Gastroesophageal sphincter (tissue), 4 donors: ENCODE data around the gene OTULINL. TPM values are rescaled to one million over a fixed set of nuclear protein-coding genes. Genes with fewer than 3 reads are reported as not detected.

Experiments
- ATAC-seq: fragments of 150-250 bp; one replicate; pipeline ENCODE4 v1.9.1; 2016; ENCODE audit warnings: mild to moderate bottlenecking, moderate library complexity
- H3K27ac ChIP-seq, 4 donors: fragments of 200-600 bp; sonication (generic) in 3 of 4; 1 replicate in 3 of 4; 2 replicates in 1 of 4; pipeline ENCODE4 v1.5.1; 2016 to 2019
- H3K27me3 ChIP-seq: fragments of 200-600 bp; sonication (generic); one replicate; pipeline ENCODE4 v1.5.1; 2019
- H3K36me3 ChIP-seq, 2 donors: fragments of 200-600 bp; sonication (generic); one replicate each; pipeline ENCODE4 v1.5.1; 2019; ENCODE audit warnings: control low read depth in 1 of 2
- H3K4me1 ChIP-seq, 3 donors: fragments of 200-600 bp; sonication (generic); 1 replicate in 2 of 3; 2 replicates in 1 of 3; pipeline ENCODE4 v1.5.1; 2016 to 2019; ENCODE audit warnings: control low read depth in 2 of 3
- H3K4me3 ChIP-seq, 2 donors: fragments of 200-600 bp; sonication (generic); one replicate each; pipeline ENCODE4 v1.5.1; 2019; ENCODE audit warnings: mild to moderate bottlenecking in 1 of 2, moderate library complexity in 1 of 2
- H3K9me3 ChIP-seq, 3 donors: fragments of 200-600 bp; sonication (generic); one replicate each; pipeline ENCODE4 v1.5.1; 2017 to 2019; ENCODE audit warnings: control low read depth in 2 of 3
- EP300 ChIP-seq: sonication (generic); formaldehyde crosslinking; IDR thresholded peaks from one replicate; pipeline ENCODE4 v1.6.1; 2017; ENCODE audit warnings: antibody characterized with exemption, mild to moderate bottlenecking
- POLR2A ChIP-seq, 2 donors: fragments of 450-650 bp; IDR thresholded peaks; one replicate each; pipeline ENCODE4 v1.6.1; 2017; ENCODE audit warnings: antibody characterized with exemption in 2 of 2, mild to moderate bottlenecking in 2 of 2, moderate library complexity in 1 of 2
- POLR2AphosphoS5 ChIP-seq: sonication (generic); formaldehyde crosslinking; IDR thresholded peaks from one replicate; pipeline ENCODE4 v1.6.1; 2017; ENCODE audit warnings: antibody characterized with exemption
- WGBS, 2 donors: methylation state at CpG; one replicate each; pipeline ENCODE4 v1.1.5; 2018; ENCODE audit warnings: low coverage in 1 of 2; 5-methylcytosine and 5-hydroxymethylcytosine counted together
- total RNA-seq, 4 donors: library from RNA; depleted of rRNA; stranded (reverse); fragments of >200 nt; gene quantifications; one replicate each; pipeline ENCODE4 v1.1.0, GENCODE V29; 2016
- TF ChIP-seq, protein P1 (sequence below), 4 experiments: fragments of 200-600 bp in 2 of 4; fragments of 450-650 bp in 2 of 4; sonication (generic) in 1 of 4; IDR thresholded peaks; one replicate each; pipeline ENCODE4 v1.5.1; 2017 to 2019; ENCODE audit warnings: antibody characterized with exemption in 4 of 4, mild to moderate bottlenecking in 2 of 4, moderate library complexity in 2 of 4

OTULINL gene
- 10 to 100 TPM in 1 of 4 donors, 1 to 10 TPM in 3; 1.4 to 11.3 (median 5.1) TPM for total RNA-seq

DNA sequence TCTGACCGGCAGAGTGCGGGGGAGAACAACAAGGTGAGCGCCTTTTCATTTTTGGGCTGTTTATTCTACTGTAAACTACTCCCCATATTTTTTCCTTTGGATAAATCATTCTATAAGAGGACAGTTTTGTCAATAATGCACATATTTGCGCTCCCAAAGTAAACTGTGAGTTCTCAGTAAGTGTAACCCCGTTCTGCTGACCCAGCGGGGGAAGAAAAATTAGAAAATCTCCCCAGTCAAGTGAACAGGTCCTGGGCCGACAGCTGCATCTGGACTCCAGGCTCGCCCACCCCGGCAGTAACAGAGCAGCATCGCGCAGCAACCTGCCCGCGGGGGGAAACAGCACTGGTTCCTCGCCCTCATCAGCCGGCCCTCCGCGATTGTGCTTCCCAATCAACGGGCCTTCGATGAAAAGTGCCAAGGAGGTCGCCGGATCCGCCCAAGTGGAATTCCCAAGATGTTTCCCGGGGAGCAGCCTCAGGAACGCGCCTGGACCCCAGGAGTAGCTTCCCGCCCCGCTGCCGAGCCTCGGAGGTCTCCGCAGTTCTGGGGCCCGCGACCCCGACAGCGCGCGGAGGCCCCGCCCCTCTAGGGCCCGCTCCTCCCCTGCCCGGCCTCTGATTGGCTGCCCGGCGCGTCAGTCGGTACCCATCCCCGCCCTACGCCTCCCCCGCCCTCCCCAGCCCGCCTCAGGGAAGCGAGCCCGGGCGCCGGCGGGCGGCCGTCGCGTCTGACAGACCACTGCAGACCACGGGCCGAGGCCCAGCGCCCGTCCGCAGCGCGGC is at the start of gene OTULINL:
Gene OTULINL, plus strand, starts transcription at position 687 of the 785 bp plus-strand sequence. CDS start 103 bp downstream, outside the sequence.
- H3K27ac ChIP-seq: peak within 1 kb of the TSS in 3 of 4 donors; percentile 49 to 77 (median 60)
- H3K36me3 ChIP-seq: no peaks in the 10 kb centered on the region
- H3K4me3 ChIP-seq: peak within 1 kb of the TSS; percentile 45 to 85
- peaks cover 58% of the 10 kb centered on the region for H3K27me3 ChIP-seq
- no peak for TF ChIP-seq POLR2A (IDR thresholded peaks at IDR 0.05)
- TF ChIP-seq POLR2AphosphoS5: no peak
- TF ChIP-seq, protein P1, sequence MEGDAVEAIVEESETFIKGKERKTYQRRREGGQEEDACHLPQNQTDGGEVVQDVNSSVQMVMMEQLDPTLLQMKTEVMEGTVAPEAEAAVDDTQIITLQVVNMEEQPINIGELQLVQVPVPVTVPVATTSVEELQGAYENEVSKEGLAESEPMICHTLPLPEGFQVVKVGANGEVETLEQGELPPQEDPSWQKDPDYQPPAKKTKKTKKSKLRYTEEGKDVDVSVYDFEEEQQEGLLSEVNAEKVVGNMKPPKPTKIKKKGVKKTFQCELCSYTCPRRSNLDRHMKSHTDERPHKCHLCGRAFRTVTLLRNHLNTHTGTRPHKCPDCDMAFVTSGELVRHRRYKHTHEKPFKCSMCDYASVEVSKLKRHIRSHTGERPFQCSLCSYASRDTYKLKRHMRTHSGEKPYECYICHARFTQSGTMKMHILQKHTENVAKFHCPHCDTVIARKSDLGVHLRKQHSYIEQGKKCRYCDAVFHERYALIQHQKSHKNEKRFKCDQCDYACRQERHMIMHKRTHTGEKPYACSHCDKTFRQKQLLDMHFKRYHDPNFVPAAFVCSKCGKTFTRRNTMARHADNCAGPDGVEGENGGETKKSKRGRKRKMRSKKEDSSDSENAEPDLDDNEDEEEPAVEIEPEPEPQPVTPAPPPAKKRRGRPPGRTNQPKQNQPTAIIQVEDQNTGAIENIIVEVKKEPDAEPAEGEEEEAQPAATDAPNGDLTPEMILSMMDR (IDR thresholded peaks at IDR 0.05): no peak
- no peak for TF ChIP-seq EP300
- peaks cover 0 to 27% (median 0%) of the 10 kb centered on the region in 3 donors for H3K4me1 ChIP-seq
- no peaks in the 10 kb centered on the region for H3K9me3 ChIP-seq
- 37 to 83% methylated on average over 3 of the region's 63 CpGs for WGBS, 2 donors
- ATAC-seq: peak; percentile 94

DNA sequence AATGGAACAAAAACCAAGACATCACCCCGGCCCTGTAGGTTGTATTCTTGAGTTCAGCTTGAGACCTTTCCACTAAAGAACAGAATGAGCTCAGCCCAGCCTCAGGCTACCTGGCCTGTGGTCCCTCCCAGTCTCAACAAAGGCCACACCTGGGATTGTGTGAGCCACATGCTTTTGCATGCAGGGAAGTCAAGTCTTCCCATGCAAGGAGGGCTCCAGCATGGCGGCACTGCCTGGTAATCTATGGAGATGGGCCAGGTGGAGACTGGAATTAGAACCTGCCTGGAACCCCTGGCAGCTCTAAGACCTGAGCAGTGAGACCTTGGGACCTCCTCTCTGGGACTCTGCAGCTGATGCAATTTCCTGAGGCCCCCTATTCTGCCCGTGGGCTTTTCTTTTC is 49.4 kb upstream of the OTULINL start:
- Histone ChIP-seq H3K27me3 (no peaks in the 10 kb centered on the region), H3K4me1 (no peaks in the 10 kb centered on the region), H3K4me3 (no peak overlapping the region), H3K9me3 (peaks cover 0 to 3% (median 0%) of the 10 kb centered on the region in 3 donors), H3K36me3 (no peaks in the 10 kb centered on the region), H3K27ac (no peak overlapping the region)
- ATAC-seq: no peak
- TF ChIP-seq, protein P1 (IDR thresholded peaks at IDR 0.05): no peak
- TF ChIP-seq POLR2A (IDR thresholded peaks at IDR 0.05): no peak
- no peak for TF ChIP-seq POLR2AphosphoS5
- TF ChIP-seq EP300: no peak
- WGBS, 2 donors: 62% methylated on average over 2 of the region's 3 CpGs; no CpG with 5 or more reads in 1 of the 2 donors

DNA sequence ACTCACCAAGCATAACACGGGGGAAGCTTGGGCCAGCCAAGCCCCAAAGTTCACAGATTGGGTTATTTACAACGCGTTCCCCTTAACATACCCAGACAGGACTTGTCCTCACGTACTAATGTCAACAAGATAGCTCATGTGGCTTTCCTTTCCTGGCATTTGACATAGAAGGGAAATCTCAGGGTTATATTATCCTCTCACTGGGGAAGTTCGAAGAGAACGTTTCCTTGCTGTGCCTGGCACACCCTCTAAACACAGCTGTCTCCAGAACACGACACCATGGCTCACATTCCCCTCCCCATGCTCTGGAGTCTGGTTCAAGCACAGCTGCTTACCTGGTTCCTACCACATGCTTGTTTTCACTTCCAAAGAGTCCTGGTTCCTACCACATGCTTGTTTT is 46.8 kb upstream of the OTULINL start:
- H3K4me1 ChIP-seq: no peaks in the 10 kb centered on the region
- no peak overlapping the region for H3K4me3 ChIP-seq
- no peak for TF ChIP-seq POLR2AphosphoS5
- no peak for TF ChIP-seq POLR2A (IDR thresholded peaks at IDR 0.05)
- TF ChIP-seq, protein P1 (IDR thresholded peaks at IDR 0.05): no peak
- TF ChIP-seq EP300: no peak
- WGBS, 2 donors: 15 to 31% methylated on average over 3 to 7 of the region's 7 CpGs
- no peak overlapping the region for H3K27ac ChIP-seq
- H3K36me3 ChIP-seq: no peaks in the 10 kb centered on the region
- ATAC-seq: no peak
- peaks cover 0 to 6% (median 0%) of the 10 kb centered on the region in 3 donors for H3K9me3 ChIP-seq
- no peaks in the 10 kb centered on the region for H3K27me3 ChIP-seq

DNA sequence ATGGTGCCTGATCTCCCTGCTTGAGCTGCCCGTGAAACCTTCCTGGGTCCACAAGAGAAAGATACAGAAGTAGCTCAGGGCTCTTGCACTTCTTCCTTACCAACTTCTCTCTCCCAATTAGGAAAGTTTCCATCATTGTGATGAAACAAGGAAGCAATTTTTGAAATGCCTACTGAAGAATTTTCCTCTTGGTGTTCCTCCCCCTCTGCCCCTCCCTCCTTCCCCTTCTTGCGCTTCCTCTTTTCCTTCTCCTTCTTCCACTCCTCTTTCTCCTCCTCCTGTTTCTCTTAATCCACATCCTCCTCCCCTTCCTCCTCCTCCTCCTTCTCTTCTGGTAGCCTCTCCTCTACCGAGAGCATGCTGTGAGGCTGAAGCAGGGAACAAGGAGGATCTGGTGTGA is 36.3 kb upstream of the OTULINL start:
- peak; percentile 25 for ATAC-seq
- WGBS, 2 donors: 61% methylated on average over 2 of the region's 3 CpGs; no CpG with 5 or more reads in 1 of the 2 donors
- no peaks in the 10 kb centered on the region for H3K4me1 ChIP-seq
- H3K9me3 ChIP-seq: peaks cover 0 to 27% (median 0%) of the 10 kb centered on the region in 3 donors
- no peak overlapping the region for H3K27ac ChIP-seq
- H3K36me3 ChIP-seq: no peaks in the 10 kb centered on the region
- H3K27me3 ChIP-seq: peaks cover 5% of the 10 kb centered on the region
- TF ChIP-seq, protein P1 (IDR thresholded peaks at IDR 0.05): no peak
- TF ChIP-seq EP300: no peak
- TF ChIP-seq POLR2A (IDR thresholded peaks at IDR 0.05): no peak
- TF ChIP-seq POLR2AphosphoS5: no peak
- no peak overlapping the region for H3K4me3 ChIP-seq

DNA sequence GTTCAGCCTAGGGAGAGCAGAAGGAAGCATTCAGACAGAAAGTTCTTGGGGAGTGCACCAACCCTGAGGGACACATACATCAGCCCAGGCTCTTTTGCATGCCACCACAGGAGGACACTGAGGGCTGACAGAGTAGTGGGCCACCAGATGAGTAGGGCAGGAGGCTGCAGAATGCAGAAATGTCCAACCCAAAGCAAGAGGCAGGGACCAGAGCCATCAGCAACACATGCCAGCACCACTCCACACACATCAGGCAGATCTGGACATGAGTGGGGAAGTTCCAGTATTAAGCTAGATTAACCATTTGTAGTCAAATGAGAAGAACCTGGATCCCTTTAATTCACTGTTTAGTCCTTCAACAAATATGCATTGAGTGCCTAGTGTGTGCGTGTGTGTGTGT is 35.7 kb upstream of the OTULINL start:
- H3K27me3 ChIP-seq: peaks cover 5% of the 10 kb centered on the region
- TF ChIP-seq, protein P1 (IDR thresholded peaks at IDR 0.05): no peak
- TF ChIP-seq EP300 (no peak), POLR2AphosphoS5 (no peak), POLR2A (IDR thresholded peaks at IDR 0.05) (no peak)
- H3K4me3 ChIP-seq: no peak overlapping the region
- ATAC-seq: peak; percentile 28
- H3K36me3 ChIP-seq: no peaks in the 10 kb centered on the region
- no peak overlapping the region for H3K27ac ChIP-seq
- WGBS, 2 donors: 57 to 67% methylated on average over 1 of the region's 1 CpG
- H3K4me1 ChIP-seq: no peaks in the 10 kb centered on the region
- H3K9me3 ChIP-seq: peaks cover 0 to 21% (median 0%) of the 10 kb centered on the region in 3 donors
